Lower leg skin (tissue), 4 donors: ENCODE results near the gene DCAF8. TPM values are rescaled to one million over a fixed set of nuclear protein-coding genes. Genes with fewer than 3 reads are reported as not detected.

Experiments used
- DNase-seq, 2 donors: peaks; one replicate each; pipeline ENCODE4 v3.0.0-alpha.2; 2019; ENCODE audit warnings: low spot score in 2 of 2
- H3K4me3 ChIP-seq: fragments of 200-600 bp; sonication (generic); 2 replicates; pipeline ENCODE4 v1.5.1; 2017; ENCODE audit warnings: mild to moderate bottlenecking, low read depth; ENCODE audit not compliant: poor library complexity, severe bottlenecking
- CTCF ChIP-seq, 3 donors: fragments of 450-650 bp; IDR thresholded peaks; one replicate each; pipeline ENCODE4 v1.5.1; 2016; ENCODE audit warnings: antibody characterized with exemption in 3 of 3, mild to moderate bottlenecking in 3 of 3, moderate library complexity in 2 of 3
- POLR2A ChIP-seq, 2 donors: fragments of 450-650 bp; IDR thresholded peaks; one replicate each; pipeline ENCODE4 v1.6.1; 2016 to 2017; ENCODE audit warnings: antibody characterized with exemption in 2 of 2, mild to moderate bottlenecking in 1 of 2, moderate library complexity in 1 of 2
- WGBS, 2 donors: methylation state at CpG; one replicate each; pipeline ENCODE4 v1.1.5; 2018; 5-methylcytosine and 5-hydroxymethylcytosine counted together
- intact Hi-C: fragments of 100-400 bp; cut with DNase I; formaldehyde crosslinking; loops from one replicate; pipeline ENCODE4 v1.15.0; 2023; ENCODE audit warnings: low total_unique reads
- total RNA-seq, 4 donors: library from RNA; depleted of rRNA; stranded (reverse); fragments of >200 nt; gene quantifications; one replicate each; pipeline ENCODE4 v1.1.0, GENCODE V29; 2016

DCAF8 gene
- total RNA-seq, 4 donors from 2014 or later, result 90.2 to 141 (median 97.9) TPM

- WGBS, 2 donors, result 87 to 92% methylated on average over 4 of the region's 4 CpGs
- intact Hi-C loops, result no loop called here
- TF ChIP-seq CTCF (IDR thresholded peaks at IDR 0.05) (no peak), POLR2A (IDR thresholded peaks at IDR 0.05) (no peak)
Observed at GRCh38 chr1:160200786-160201185, 61.6 kb downstream of the DCAF8 start.

GRCh38 chr1:160197231-160197630, 65.1 kb downstream of the DCAF8 start:
- TF ChIP-seq CTCF (IDR thresholded peaks at IDR 0.05), result no peak
- TF ChIP-seq POLR2A (IDR thresholded peaks at IDR 0.05), result no peak
- no peak overlapping the region for H3K4me3 ChIP-seq
- DNase-seq, result no peak
- WGBS, 2 donors, result 95 to 96% methylated on average over 4 of the region's 4 CpGs
- intact Hi-C loops, result loop anchor here (10.0 kb wide), 1 partner anchor 92 kb away; no protein-coding TSS in a partner anchor

More at GRCh38 chr1:160200786-160201185, 61.6 kb downstream of the DCAF8 start:
- H3K4me3 ChIP-seq, result no peak overlapping the region
- DNase-seq, result no peak

- no peak overlapping the region for H3K4me3 ChIP-seq
- intact Hi-C loops, result loop anchor here (10.0 kb wide), 1 partner anchor 91 kb away; no protein-coding TSS in a partner anchor
- DNase-seq, result no peak
- 83 to 84% methylated on average over 4 of the region's 4 CpGs for WGBS, 2 donors
- TF ChIP-seq CTCF (IDR thresholded peaks at IDR 0.05), result no peak
- TF ChIP-seq POLR2A (IDR thresholded peaks at IDR 0.05), result no peak
Observed at GRCh38 chr1:160196143-160196542, 66.2 kb downstream of the DCAF8 start.

GRCh38 chr1:160194737-160195059, 67.7 kb downstream of the DCAF8 start:
- intact Hi-C loops, result loop anchor here (5.0 to 10.0 kb wide), 3 partner anchors 58 to 98 kb away; no protein-coding TSS in a partner anchor
- H3K4me3 ChIP-seq, result no peak overlapping the region
- WGBS, 2 donors, result 81 to 87% methylated on average over 2 of the region's 2 CpGs
- no peak for TF ChIP-seq POLR2A (IDR thresholded peaks at IDR 0.05)
- TF ChIP-seq CTCF (IDR thresholded peaks at IDR 0.05), result no peak
- no peak for DNase-seq

- no peak for DNase-seq
- no peak overlapping the region for H3K4me3 ChIP-seq
- TF ChIP-seq POLR2A (IDR thresholded peaks at IDR 0.05) (no peak), CTCF (IDR thresholded peaks at IDR 0.05) (no peak)
- 83 to 90% methylated on average over 9 of the region's 9 CpGs for WGBS, 2 donors
- intact Hi-C loops, result loop anchor here (5.0 to 10.0 kb wide), 3 partner anchors 58 to 98 kb away; no protein-coding TSS in a partner anchor
Observed at GRCh38 chr1:160193832-160194736, 68.3 kb downstream of the DCAF8 start.
